IMR-90 (cell line): ENCODE measurements around the gene CSNK2B. TPM values are rescaled to one million over a fixed set of nuclear protein-coding genes. Genes with fewer than 3 reads are reported as not detected.
A peak's percentile ranks its signal among the peaks of the same experiment; 100 is the strongest.

Source experiments
- ATAC-seq: fragments of 200-7000 bp; cut with Tn5 transposase; 2 replicates; pipeline ENCODE4 v1.9.1; 2020; ENCODE audit warnings: low read depth, mild to moderate bottlenecking, moderate library complexity
- BruUV-seq: library from RNA; stranded (reverse); fragments of 400-500 nt; replicated peaks from 2 replicates; lab custom pipeline; 2021; lab: Mats Ljungman, UMichigan
- CTCF ChIA-PET: fragments of 300-600 bp; formaldehyde crosslinking; extraction: SDS; loops from one replicate; lab custom pipeline; 2021; ENCODE audit warnings: antibody characterized with exemption; lab: Yijun Ruan, JAX
- POLR2A ChIA-PET: fragments of 300-600 bp; sonication (Branson Sonifier 250); formaldehyde crosslinking; loops from one replicate; lab custom pipeline; 2022; ENCODE audit warnings: antibody characterized with exemption; ENCODE audit not compliant: unreplicated experiment; lab: Charles Lee
- DNase-seq: peaks from one replicate; pipeline ENCODE4 v3.0.0; 2013
- H2AFZ ChIP-seq: replicated peaks from 2 replicates; pipeline ENCODE3; 2013; ENCODE audit warnings: low read length, mild to moderate bottlenecking; ENCODE audit not compliant: poor library complexity
- H2AK5ac ChIP-seq: 2 replicates; pipeline ENCODE4 v1.6.1; 2013; ENCODE audit warnings: low read depth, low read length, inconsistent platforms
- H2AK9ac ChIP-seq: replicated peaks from 2 replicates; pipeline ENCODE3; 2013; ENCODE audit warnings: mild to moderate bottlenecking, low read depth, low read length, moderate library complexity; ENCODE audit not compliant: poor library complexity
- H2BK120ac ChIP-seq: 2 replicates; pipeline ENCODE4 v1.6.1; 2013; ENCODE audit warnings: low read depth, low read length, inconsistent platforms
- H2BK15ac ChIP-seq: 3 replicates; pipeline ENCODE4 v1.6.1; 2013; ENCODE audit warnings: low read depth, low read length, inconsistent platforms
- H2BK20ac ChIP-seq: 2 replicates; pipeline ENCODE4 v1.6.1; 2013; ENCODE audit warnings: low read depth, mild to moderate bottlenecking, inconsistent platforms, low read length, moderate library complexity
- H2BK5ac ChIP-seq: 2 replicates; pipeline ENCODE4 v1.6.1; 2013; ENCODE audit warnings: mild to moderate bottlenecking, low read depth, low read length, inconsistent platforms; ENCODE audit not compliant: poor library complexity, severe bottlenecking
- H3K14ac ChIP-seq: replicated peaks from 2 replicates; pipeline ENCODE4 v1.6.1; 2013; ENCODE audit warnings: low read depth, low read length, inconsistent platforms
- H3K18ac ChIP-seq: 2 replicates; pipeline ENCODE4 v1.6.1; 2013; ENCODE audit warnings: low read depth, low read length, control low read depth
- H3K23ac ChIP-seq: 2 replicates; pipeline ENCODE4 v1.6.1; 2013; ENCODE audit warnings: low read depth, low read length, inconsistent platforms
- H3K27ac ChIP-seq: 2 replicates; pipeline ENCODE4 v1.5.1; 2013; ENCODE audit warnings: mild to moderate bottlenecking, control low read depth, low read length; ENCODE audit not compliant: insufficient read depth
- H3K27me3 ChIP-seq: 2 replicates; pipeline ENCODE4 v1.6.1; 2013; ENCODE audit warnings: low read length; ENCODE audit not compliant: control insufficient read depth, insufficient read depth
- H3K36me3 ChIP-seq: 2 replicates; pipeline ENCODE4 v1.6.1; 2013; ENCODE audit warnings: low read length, mixed read lengths; ENCODE audit not compliant: control insufficient read depth, insufficient read depth
- H3K4ac ChIP-seq: 2 replicates; pipeline ENCODE4 v1.6.1; 2013; ENCODE audit warnings: low read depth, low read length, inconsistent platforms
- H3K4me1 ChIP-seq: 2 replicates; pipeline ENCODE4 v1.6.1; 2013; ENCODE audit warnings: low read length, mixed read lengths; ENCODE audit not compliant: control insufficient read depth, insufficient read depth
- H3K4me2 ChIP-seq: 2 replicates; pipeline ENCODE4 v1.6.1; 2013; ENCODE audit warnings: low read depth, mild to moderate bottlenecking, control low read depth, low read length, moderate library complexity
- H3K4me3 ChIP-seq: 2 replicates; pipeline ENCODE4 v1.5.1; 2013; ENCODE audit warnings: low read depth, mild to moderate bottlenecking, control low read depth, low read length, moderate library complexity; ENCODE audit not compliant: insufficient read depth
- H3K56ac ChIP-seq: 2 replicates; pipeline ENCODE4 v1.6.1; 2013; ENCODE audit warnings: low read length, inconsistent platforms; ENCODE audit not compliant: insufficient read depth; ENCODE audit errors: extremely low read depth
- H3K79me1 ChIP-seq, 2 experiments: 2 replicates each; pipeline ENCODE4 v1.6.1; 2013; ENCODE audit warnings: low read length in 2 of 2, inconsistent platforms in 1 of 2, low read depth in 1 of 2
- H3K9ac ChIP-seq: 2 replicates; pipeline ENCODE4 v1.6.1; 2013; ENCODE audit warnings: low read depth, low read length, control low read depth
- H3K9me1 ChIP-seq: 2 replicates; pipeline ENCODE4 v1.6.1; 2013; ENCODE audit warnings: low read length, inconsistent platforms; ENCODE audit not compliant: insufficient read depth
- H3K9me3 ChIP-seq: 2 replicates; pipeline ENCODE4 v1.6.1; 2013; ENCODE audit warnings: low read length; ENCODE audit not compliant: control insufficient read depth, insufficient read depth
- H4K20me1 ChIP-seq: 2 replicates; pipeline ENCODE4 v1.6.1; 2013; ENCODE audit warnings: low read length, inconsistent platforms; ENCODE audit not compliant: insufficient read depth
- H4K5ac ChIP-seq: 2 replicates; pipeline ENCODE4 v1.6.1; 2013; ENCODE audit warnings: mild to moderate bottlenecking, low read depth, low read length, control low read depth
- H4K8ac ChIP-seq, 2 experiments: 2 replicates each; pipeline ENCODE4 v1.6.1; 2013; ENCODE audit warnings: low read depth in 2 of 2, low read length in 2 of 2, control low read depth in 1 of 2, inconsistent platforms in 1 of 2
- H4K91ac ChIP-seq: 2 replicates; pipeline ENCODE4 v1.6.1; 2013; ENCODE audit warnings: low read depth, low read length, inconsistent platforms; ENCODE audit not compliant: insufficient read depth
- BHLHE40 ChIP-seq: fragments of 150-350 bp; IDR thresholded peaks from 2 replicates; pipeline ENCODE4 v1.6.1; 2016; ENCODE audit warnings: mild to moderate bottlenecking, low read depth, low read length
- CEBPB ChIP-seq: IDR thresholded peaks from 2 replicates; pipeline ENCODE4 v1.6.1; 2012; ENCODE audit warnings: low read depth, low read length, improper control_type of control experiment
- CHD1 ChIP-seq: IDR thresholded peaks from 2 replicates; pipeline ENCODE4 v1.6.1; 2012; ENCODE audit warnings: low read depth, low read length, improper control_type of control experiment
- MAFK ChIP-seq: IDR thresholded peaks from 2 replicates; pipeline ENCODE4 v1.6.1; 2012; ENCODE audit warnings: low read depth, low read length, improper control_type of control experiment
- MAZ ChIP-seq: IDR thresholded peaks from 2 replicates; pipeline ENCODE4 v1.6.1; 2012; ENCODE audit warnings: low read depth, mild to moderate bottlenecking, low read length, improper control_type of control experiment, moderate library complexity, borderline replicate concordance
- MXI1 ChIP-seq: IDR thresholded peaks from 2 replicates; pipeline ENCODE4 v1.6.1; 2012; ENCODE audit warnings: low read depth, mild to moderate bottlenecking, low read length, moderate library complexity, borderline replicate concordance
- POLR2A ChIP-seq: IDR thresholded peaks from 2 replicates; pipeline ENCODE4 v1.6.1; 2012; ENCODE audit warnings: mild to moderate bottlenecking, low read depth, low read length
- RAD21 ChIP-seq: IDR thresholded peaks from 2 replicates; pipeline ENCODE4 v1.6.1; 2012; ENCODE audit warnings: low read length, improper control_type of control experiment
- RCOR1 ChIP-seq: IDR thresholded peaks from 2 replicates; pipeline ENCODE4 v1.6.1; 2012; ENCODE audit warnings: mild to moderate bottlenecking, low read length, improper control_type of control experiment; ENCODE audit not compliant: insufficient replicate concordance
- RFX5 ChIP-seq: IDR thresholded peaks from 2 replicates; pipeline ENCODE4 v1.8.0; 2012; ENCODE audit warnings: low read depth, mild to moderate bottlenecking, low read length, moderate library complexity
- SMC3 ChIP-seq: fragments of 150-350 bp; IDR thresholded peaks from 2 replicates; pipeline ENCODE4 v1.6.1; 2016; ENCODE audit warnings: low read depth, mild to moderate bottlenecking, antibody characterized with exemption, low read length, moderate library complexity
- WGBS, 2 experiments: methylation state at CpG; one replicate each; pipeline versions ENCODE4 v1.1.5 to v1.1.7; 2013; ENCODE audit warnings: missing lambda C conversion rate in 2 of 2; ENCODE audit not compliant: insufficient read length in 1 of 2; ENCODE audit errors: extremely low coverage in 2 of 2; 5-methylcytosine and 5-hydroxymethylcytosine counted together
- dilution Hi-C: fragments of 300-500 bp; cut with HindIII; formaldehyde crosslinking; loops from one replicate; pipeline ENCODE4 v1.14.3; 2018; ENCODE audit warnings: low sequenced_read_pairs; ENCODE audit not compliant: unreplicated experiment
- in situ Hi-C: fragments of 300-500 bp; cut with MboI; formaldehyde crosslinking; loops from 3 replicates; pipeline ENCODE4 v1.14.3; 2019; ENCODE audit warnings: low sequenced_read_pairs, inconsistent platforms, mixed read lengths
- intact Hi-C: fragments of 100-400 bp; cut with micrococcal nuclease; formaldehyde crosslinking; loops from 2 replicates; pipeline ENCODE4 v1.10.0; 2022
- polyA plus RNA-seq, 3 experiments: library from polyadenylated mRNA; depleted of rRNA; stranded (reverse); fragments of >200 nt; gene quantifications; 2 replicates each; pipeline ENCODE4 v1.2.3, GENCODE V29; 2012; ENCODE audit warnings: low replicate concordance in 1 of 3
- total RNA-seq: library from RNA; depleted of rRNA; stranded (reverse); fragments of >200 nt; gene quantifications from 2 replicates; pipeline ENCODE4 v1.2.3, GENCODE V29; 2012
- TF ChIP-seq, protein P1 (sequence below): fragments of 150-350 bp; IDR thresholded peaks from 2 replicates; pipeline ENCODE4 v1.6.1; 2017; ENCODE audit warnings: mild to moderate bottlenecking, antibody characterized with exemption, low read length, low read depth
- TF ChIP-seq, protein P2 (sequence below): fragments of 150-350 bp; IDR thresholded peaks from 2 replicates; pipeline ENCODE4 v1.6.1; 2016; ENCODE audit warnings: low read depth, mild to moderate bottlenecking, low read length, moderate library complexity, borderline replicate concordance
- TF ChIP-seq, protein P3 (sequence below): conservative IDR thresholded peaks from 2 replicates; pipeline ENCODE4 v1.5.1; 2012; ENCODE audit warnings: mild to moderate bottlenecking, low read depth, low read length, improper control_type of control experiment

CSNK2B gene
- total and polyA plus RNA-seq, 2 of the 4 experiments (the other 2 are of a cell fraction), result 194 to 240 TPM

DNA sequence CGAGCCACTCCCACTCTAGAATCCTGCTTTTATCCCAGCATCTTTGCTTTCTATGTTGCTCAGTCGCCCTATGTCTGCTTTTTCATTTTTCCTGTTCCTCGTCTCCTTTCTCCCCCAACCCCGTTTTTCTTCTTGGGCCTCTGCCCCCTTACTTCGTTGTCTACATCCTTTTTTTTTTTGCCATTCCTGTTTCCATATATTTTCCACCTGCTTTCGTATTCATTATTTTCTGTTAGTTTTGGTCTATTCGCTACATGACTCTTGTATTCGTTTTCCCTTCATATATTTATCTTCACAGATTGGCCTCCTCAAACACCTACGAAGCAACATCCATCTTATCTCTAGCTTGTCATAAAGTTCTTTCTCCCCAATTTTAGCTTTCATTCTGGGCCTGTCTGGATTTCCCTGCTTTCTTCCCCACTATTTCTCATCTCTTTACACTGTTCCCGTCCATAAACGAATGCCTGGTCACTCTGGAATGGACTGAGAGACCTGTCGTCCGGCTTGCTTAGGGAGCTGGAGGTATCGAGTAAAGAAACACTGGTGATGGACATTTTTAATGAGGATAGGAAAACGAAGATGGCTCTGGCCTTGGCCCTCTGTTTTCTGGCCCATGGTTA, 44.5 kb upstream of the CSNK2B start:
- no peak for TF ChIP-seq SMC3
- TF ChIP-seq MXI1, result no peak
- no peak for TF ChIP-seq RCOR1
- TF ChIP-seq CHD1, result no peak
- no peak for TF ChIP-seq MAZ
- no peak for TF ChIP-seq CEBPB
- TF ChIP-seq BHLHE40, result no peak
- no peak for TF ChIP-seq POLR2A
- TF ChIP-seq, protein P1, sequence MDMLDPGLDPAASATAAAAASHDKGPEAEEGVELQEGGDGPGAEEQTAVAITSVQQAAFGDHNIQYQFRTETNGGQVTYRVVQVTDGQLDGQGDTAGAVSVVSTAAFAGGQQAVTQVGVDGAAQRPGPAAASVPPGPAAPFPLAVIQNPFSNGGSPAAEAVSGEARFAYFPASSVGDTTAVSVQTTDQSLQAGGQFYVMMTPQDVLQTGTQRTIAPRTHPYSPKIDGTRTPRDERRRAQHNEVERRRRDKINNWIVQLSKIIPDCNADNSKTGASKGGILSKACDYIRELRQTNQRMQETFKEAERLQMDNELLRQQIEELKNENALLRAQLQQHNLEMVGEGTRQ, result no peak
- TF ChIP-seq RAD21, result no peak
- no peak for TF ChIP-seq MAFK
- no peak for TF ChIP-seq RFX5
- TF ChIP-seq, protein P2, sequence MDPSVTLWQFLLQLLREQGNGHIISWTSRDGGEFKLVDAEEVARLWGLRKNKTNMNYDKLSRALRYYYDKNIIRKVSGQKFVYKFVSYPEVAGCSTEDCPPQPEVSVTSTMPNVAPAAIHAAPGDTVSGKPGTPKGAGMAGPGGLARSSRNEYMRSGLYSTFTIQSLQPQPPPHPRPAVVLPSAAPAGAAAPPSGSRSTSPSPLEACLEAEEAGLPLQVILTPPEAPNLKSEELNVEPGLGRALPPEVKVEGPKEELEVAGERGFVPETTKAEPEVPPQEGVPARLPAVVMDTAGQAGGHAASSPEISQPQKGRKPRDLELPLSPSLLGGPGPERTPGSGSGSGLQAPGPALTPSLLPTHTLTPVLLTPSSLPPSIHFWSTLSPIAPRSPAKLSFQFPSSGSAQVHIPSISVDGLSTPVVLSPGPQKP, result no peak
- TF ChIP-seq, protein P3, sequence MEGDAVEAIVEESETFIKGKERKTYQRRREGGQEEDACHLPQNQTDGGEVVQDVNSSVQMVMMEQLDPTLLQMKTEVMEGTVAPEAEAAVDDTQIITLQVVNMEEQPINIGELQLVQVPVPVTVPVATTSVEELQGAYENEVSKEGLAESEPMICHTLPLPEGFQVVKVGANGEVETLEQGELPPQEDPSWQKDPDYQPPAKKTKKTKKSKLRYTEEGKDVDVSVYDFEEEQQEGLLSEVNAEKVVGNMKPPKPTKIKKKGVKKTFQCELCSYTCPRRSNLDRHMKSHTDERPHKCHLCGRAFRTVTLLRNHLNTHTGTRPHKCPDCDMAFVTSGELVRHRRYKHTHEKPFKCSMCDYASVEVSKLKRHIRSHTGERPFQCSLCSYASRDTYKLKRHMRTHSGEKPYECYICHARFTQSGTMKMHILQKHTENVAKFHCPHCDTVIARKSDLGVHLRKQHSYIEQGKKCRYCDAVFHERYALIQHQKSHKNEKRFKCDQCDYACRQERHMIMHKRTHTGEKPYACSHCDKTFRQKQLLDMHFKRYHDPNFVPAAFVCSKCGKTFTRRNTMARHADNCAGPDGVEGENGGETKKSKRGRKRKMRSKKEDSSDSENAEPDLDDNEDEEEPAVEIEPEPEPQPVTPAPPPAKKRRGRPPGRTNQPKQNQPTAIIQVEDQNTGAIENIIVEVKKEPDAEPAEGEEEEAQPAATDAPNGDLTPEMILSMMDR, result no peak
- Histone ChIP-seq H3K9me3 (no peaks in the 10 kb centered on the region), H3K4me1 (no peaks in the 10 kb centered on the region), H2BK20ac (no peak overlapping the region), H2AFZ (peak overlapping the region; percentile 92), H3K9ac (peak overlapping the region; percentile 100), H3K23ac (peak overlapping the region; percentile 99), H2AK9ac (peak overlapping the region; percentile 100), H4K20me1 (peaks cover 46% of the 10 kb centered on the region), H4K5ac (peak overlapping the region; percentile 79), H2AK5ac (peak overlapping the region; percentile 97), H4K8ac (peak overlapping the region; percentile 99), H3K4ac (peak overlapping the region; percentile 98), H3K4me3 (peak overlapping the region; percentile 81), H3K14ac (peak overlapping the region; percentile 100), H2BK120ac (peak overlapping the region; percentile 77), H3K18ac (peak overlapping the region; percentile 78), H3K9me1 (peaks cover 6% of the 10 kb centered on the region), H4K91ac (peak overlapping the region; percentile 98), H3K36me3 (peaks cover 35% of the 10 kb centered on the region), H2BK15ac (peak overlapping the region; percentile 66; the same call in 2 of the 3 replicates), H3K27me3 (no peaks in the 10 kb centered on the region), H3K27ac (peak overlapping the region; percentile 99), H3K4me2 (peak overlapping the region; percentile 98), H3K56ac (peak overlapping the region; percentile 97), H2BK5ac (peak overlapping the region; percentile 98), H3K79me1 (peaks cover 12 to 44% of the 10 kb centered on the region in 2 experiments)
- ChIA-PET CTCF (interaction anchor here (1.3 kb wide), 1 partner anchor 16 kb away, joined by 4 read pairs; no protein-coding TSS in a partner anchor), POLR2A (interaction anchor here (0.6 kb wide), 1 partner anchor 243 kb away, joined by 3 read pairs; no protein-coding TSS in a partner anchor)
- ATAC-seq, result no peak
- dilution Hi-C loops, result no loop called here
- WGBS, 2 experiments, result 1% methylated on average over 10 of the region's 15 CpGs; no CpG with 5 or more reads in 1 of the 2 experiments
- intact Hi-C loops, result no loop called here
- TSS peak; percentile 77 for BruUV-seq
- DNase-seq, result no peak
- in situ Hi-C loops, result no loop called here
